Ovary (tissue), 9 donors: Measurements from ENCODE around the gene GAL3ST2. TPM values are rescaled to one million over a fixed set of nuclear protein-coding genes. Genes with fewer than 3 reads are reported as not detected.

Experiments used
- DNase-seq, 5 donors: peaks; one replicate each; pipeline ENCODE4 v3.0.0-alpha.2; 2019 to 2020
- H3K27ac ChIP-seq, 2 donors: fragments of 200-600 bp; one replicate each; pipeline versions ENCODE4 v1.5.1 to v1.8.0; 2019 to 2022
- H3K27me3 ChIP-seq: fragments of 200-600 bp; one replicate; pipeline ENCODE4 v1.8.0; 2022
- H3K36me3 ChIP-seq: fragments of 200-600 bp; sonication (generic); one replicate; pipeline ENCODE4 v1.5.1; 2019
- H3K4me1 ChIP-seq: one replicate; pipeline ENCODE4 v1.8.1; 2013; ENCODE audit warnings: mild to moderate bottlenecking, moderate library complexity; ENCODE audit not compliant: insufficient read depth
- H3K4me3 ChIP-seq: fragments of 200-600 bp; sonication (generic); one replicate; pipeline ENCODE4 v1.5.1; 2017
- H3K9me3 ChIP-seq, 2 donors: fragments of 200-600 bp in 1 of 2; sonication (generic) in 1 of 2; one replicate each; pipeline versions ENCODE4 v1.5.1 to v1.8.1; 2013 to 2019; ENCODE audit warnings: mild to moderate bottlenecking in 1 of 2, moderate library complexity in 1 of 2
- EP300 ChIP-seq: sonication (generic); formaldehyde crosslinking; IDR thresholded peaks from one replicate; pipeline ENCODE4 v1.6.1; 2017; ENCODE audit warnings: antibody characterized with exemption
- POLR2A ChIP-seq: fragments of 450-650 bp; IDR thresholded peaks from one replicate; pipeline ENCODE4 v1.6.1; 2017; ENCODE audit warnings: antibody characterized with exemption, mild to moderate bottlenecking, moderate library complexity
- WGBS, 3 donors: extraction: QIAGEN DNeasy Blood & Tissue Kit in 1 of 3; methylation state at CpG; one replicate each; pipeline versions ENCODE4 v1.1.5 to v1.1.7; 2013 to 2017; 5-methylcytosine and 5-hydroxymethylcytosine counted together
- intact Hi-C, 4 donors: fragments of 100-400 bp; cut with DNase I; formaldehyde crosslinking; loops; one replicate each; pipeline versions ENCODE4 v1.11.0 to v1.15.1; 2022 to 2023
- polyA plus RNA-seq, 2 donors: library from polyadenylated mRNA; stranded (reverse); fragments of 200-250 nt in 1 of 2; fragments of 350-450 nt in 1 of 2; fragmentation: Illumina TruSeq in 1 of 2; extraction: RNeasy Lipid Tissue Mini Kit (QIAGEN cat#74804) in 1 of 2; gene quantifications; one replicate each; pipeline ENCODE4 v1.2.3, GENCODE V29; 2013 to 2014
- total RNA-seq, 7 donors: library from RNA; depleted of rRNA in 2 of 7; stranded (reverse); fragments of >200 nt in 2 of 7; fragmentation: NEBNext Ultra II Directional in 3 of 7; extraction: Animal tissue kit (Norgen Biotek cat#: 25700) in 3 of 7; gene quantifications; one replicate each; pipeline versions ENCODE4 v1.1.0 to v1.2.4, GENCODE V29; 2016 to 2023
- TF ChIP-seq, protein P1 (sequence below), 3 donors: fragments of 450-650 bp in 2 of 3; fragments of 200-600 bp in 1 of 3; IDR thresholded peaks; one replicate each; pipeline versions ENCODE4 v1.5.1 to v1.8.0; 2016 to 2022; ENCODE audit warnings: antibody characterized with exemption in 3 of 3, mild to moderate bottlenecking in 1 of 3
- donor health status: DM: no; HTN: no; CAD: no; lungs with moderate emphysema.
- donor health status: DM: no; HTN: no; CAD: no.
- donor health status: Bipolar disorder and iron deficiency.
- donor health status: DM: yes; HTN: yes; CAD: no.
- donor health status: DM: no; HTN: no; CAD: no.
- donor health status: DM: yes; HTN: yes; CAD: no.

GAL3ST2 gene
- total and polyA plus RNA-seq, 9 donors: 0.05 to 4.3 (median 0.57) TPM; not detected in 3

DNA sequence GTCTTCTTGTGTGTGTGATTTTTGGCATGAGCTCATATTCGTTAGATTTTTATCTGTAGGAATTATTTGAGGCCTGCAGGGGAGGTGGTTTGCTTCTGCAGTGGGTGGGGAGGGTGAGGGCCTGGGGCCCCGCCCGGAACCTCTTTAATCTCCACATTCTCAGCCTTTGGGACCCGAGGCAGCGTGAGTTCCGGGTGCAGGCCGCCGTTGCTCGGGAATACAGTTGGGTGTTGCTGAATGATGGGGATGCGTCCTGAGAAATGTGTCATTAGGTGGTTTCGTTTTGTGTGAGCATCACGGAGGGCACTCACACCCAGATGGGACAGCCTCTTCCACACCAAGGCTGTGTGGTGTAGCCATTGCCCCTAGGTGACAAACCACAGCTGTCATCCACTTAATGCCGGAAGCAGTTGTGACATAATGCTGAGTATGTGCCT lies 13.7 kb upstream of the GAL3ST2 start:
- Histone ChIP-seq H3K4me1 (no peaks in the 10 kb centered on the region), H3K27me3 (no peaks in the 10 kb centered on the region), H3K9me3 (no peaks in the 10 kb centered on the region), H3K4me3 (no peak overlapping the region), H3K36me3 (no peaks in the 10 kb centered on the region), H3K27ac (no peak overlapping the region)
- TF ChIP-seq POLR2A (no peak), EP300 (no peak)
- TF ChIP-seq, protein P1, sequence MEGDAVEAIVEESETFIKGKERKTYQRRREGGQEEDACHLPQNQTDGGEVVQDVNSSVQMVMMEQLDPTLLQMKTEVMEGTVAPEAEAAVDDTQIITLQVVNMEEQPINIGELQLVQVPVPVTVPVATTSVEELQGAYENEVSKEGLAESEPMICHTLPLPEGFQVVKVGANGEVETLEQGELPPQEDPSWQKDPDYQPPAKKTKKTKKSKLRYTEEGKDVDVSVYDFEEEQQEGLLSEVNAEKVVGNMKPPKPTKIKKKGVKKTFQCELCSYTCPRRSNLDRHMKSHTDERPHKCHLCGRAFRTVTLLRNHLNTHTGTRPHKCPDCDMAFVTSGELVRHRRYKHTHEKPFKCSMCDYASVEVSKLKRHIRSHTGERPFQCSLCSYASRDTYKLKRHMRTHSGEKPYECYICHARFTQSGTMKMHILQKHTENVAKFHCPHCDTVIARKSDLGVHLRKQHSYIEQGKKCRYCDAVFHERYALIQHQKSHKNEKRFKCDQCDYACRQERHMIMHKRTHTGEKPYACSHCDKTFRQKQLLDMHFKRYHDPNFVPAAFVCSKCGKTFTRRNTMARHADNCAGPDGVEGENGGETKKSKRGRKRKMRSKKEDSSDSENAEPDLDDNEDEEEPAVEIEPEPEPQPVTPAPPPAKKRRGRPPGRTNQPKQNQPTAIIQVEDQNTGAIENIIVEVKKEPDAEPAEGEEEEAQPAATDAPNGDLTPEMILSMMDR (IDR thresholded peaks at IDR 0.05): no peak
- intact Hi-C loops: no loop called here
- DNase-seq: peak in 1 of 5 donors; percentile 12
- WGBS, 3 donors: 89 to 92% (median 89%) methylated on average over 13 of the region's 13 CpGs

DNA sequence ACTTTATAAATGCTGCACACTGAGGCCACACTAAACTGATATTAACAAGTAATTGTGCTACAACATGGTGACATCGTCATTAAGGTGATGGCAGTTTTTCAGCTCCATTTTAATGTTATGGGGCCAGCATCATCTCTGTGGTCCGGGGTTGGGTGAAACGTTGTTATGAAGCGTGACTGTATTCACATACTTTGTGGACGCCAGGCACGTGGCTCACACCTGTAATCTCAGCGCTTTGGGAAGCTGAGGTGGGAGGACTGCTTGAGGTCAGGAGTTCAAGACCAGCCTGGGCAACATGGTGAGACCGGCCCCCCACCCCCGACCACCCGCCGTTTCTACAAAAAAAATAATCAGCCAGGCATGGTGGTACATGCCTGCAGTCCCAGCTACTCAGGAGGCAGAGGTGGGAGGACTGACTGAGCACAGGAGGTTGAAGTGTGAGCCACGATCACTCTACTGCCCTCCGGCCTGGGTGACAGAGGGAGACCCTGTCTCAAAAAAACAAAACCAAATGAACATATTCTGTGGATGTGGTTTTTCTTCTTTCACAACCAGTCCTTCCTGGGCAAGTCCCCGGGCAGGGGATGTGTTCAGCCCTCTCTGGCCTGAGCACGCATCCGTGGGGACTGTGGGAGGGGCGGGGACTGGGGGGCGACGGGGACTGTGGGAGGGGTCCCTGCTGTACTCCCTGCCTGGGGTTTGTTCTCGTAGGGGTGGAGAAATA lies 12.9 kb upstream of the GAL3ST2 start:
- WGBS, 3 donors: 70 to 80% (median 73%) methylated on average over 20 of the region's 20 CpGs
- intact Hi-C loops: no loop called here
- H3K4me1 ChIP-seq: no peaks in the 10 kb centered on the region
- H3K27me3 ChIP-seq: no peaks in the 10 kb centered on the region
- no peak for TF ChIP-seq EP300
- TF ChIP-seq POLR2A: no peak
- TF ChIP-seq, protein P1 (IDR thresholded peaks at IDR 0.05): no peak
- no peaks in the 10 kb centered on the region for H3K9me3 ChIP-seq
- no peaks in the 10 kb centered on the region for H3K36me3 ChIP-seq
- peak in 1 of 5 donors; percentile 3 for DNase-seq
- H3K4me3 ChIP-seq: no peak overlapping the region
- H3K27ac ChIP-seq: no peak overlapping the region

DNA sequence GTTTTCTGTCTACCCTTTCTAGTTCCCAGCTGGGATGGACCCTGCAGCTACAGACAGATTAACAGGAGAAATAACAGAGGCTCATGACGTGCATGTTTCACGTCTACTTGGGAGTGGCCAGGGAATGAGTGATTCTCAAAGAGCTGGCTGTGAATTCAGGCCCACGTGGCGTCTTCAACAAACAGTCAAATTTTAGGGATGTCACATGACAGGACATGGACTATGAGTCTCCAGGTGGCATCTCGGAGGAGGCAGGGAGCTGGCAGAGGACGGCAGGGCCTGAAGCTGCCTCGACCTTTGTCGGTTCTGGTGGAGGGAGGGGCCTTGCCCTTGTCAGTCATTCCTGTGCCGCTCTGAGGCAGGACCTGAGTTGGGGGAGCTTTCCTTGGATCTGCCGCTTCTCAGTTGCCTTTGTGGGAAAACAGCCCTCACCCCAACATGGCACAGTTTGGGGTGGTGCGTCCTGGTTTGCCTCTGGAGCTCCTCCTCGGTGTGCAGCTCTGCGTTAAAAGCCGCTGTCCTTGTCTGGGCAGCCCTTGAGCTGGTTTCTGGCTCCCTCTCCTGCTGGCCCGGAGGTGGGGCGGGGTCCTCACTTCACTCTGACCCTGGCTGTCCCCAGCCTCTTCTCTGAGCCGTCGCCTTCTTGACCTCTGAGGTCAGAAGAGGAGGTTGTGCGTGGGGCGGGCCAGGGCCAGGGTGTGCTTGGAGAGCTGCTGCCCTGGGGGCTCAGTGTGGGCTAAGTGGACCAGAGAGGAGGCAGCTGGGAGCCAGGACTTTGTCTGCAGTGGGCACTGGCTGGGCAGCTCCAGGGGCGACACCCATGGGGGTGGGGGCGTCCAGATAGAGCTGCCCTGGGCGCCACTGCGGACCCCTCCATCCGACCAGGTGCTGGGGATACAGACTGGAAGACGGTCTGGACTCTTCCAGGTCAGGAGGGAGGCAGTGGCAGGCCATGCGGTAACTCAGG lies 12.1 kb upstream of the GAL3ST2 start:
- Histone ChIP-seq H3K9me3 (no peaks in the 10 kb centered on the region), H3K27me3 (no peaks in the 10 kb centered on the region), H3K4me3 (no peak overlapping the region), H3K36me3 (no peaks in the 10 kb centered on the region), H3K4me1 (no peaks in the 10 kb centered on the region), H3K27ac (no peak overlapping the region)
- peak in 2 of 5 donors; percentile 8 to 9 for DNase-seq
- intact Hi-C loops: no loop called here
- TF ChIP-seq POLR2A (no peak), EP300 (no peak)
- TF ChIP-seq, protein P1 (IDR thresholded peaks at IDR 0.05): no peak
- 82 to 84% (median 84%) methylated on average over 27 of the region's 27 CpGs for WGBS, 3 donors

DNA sequence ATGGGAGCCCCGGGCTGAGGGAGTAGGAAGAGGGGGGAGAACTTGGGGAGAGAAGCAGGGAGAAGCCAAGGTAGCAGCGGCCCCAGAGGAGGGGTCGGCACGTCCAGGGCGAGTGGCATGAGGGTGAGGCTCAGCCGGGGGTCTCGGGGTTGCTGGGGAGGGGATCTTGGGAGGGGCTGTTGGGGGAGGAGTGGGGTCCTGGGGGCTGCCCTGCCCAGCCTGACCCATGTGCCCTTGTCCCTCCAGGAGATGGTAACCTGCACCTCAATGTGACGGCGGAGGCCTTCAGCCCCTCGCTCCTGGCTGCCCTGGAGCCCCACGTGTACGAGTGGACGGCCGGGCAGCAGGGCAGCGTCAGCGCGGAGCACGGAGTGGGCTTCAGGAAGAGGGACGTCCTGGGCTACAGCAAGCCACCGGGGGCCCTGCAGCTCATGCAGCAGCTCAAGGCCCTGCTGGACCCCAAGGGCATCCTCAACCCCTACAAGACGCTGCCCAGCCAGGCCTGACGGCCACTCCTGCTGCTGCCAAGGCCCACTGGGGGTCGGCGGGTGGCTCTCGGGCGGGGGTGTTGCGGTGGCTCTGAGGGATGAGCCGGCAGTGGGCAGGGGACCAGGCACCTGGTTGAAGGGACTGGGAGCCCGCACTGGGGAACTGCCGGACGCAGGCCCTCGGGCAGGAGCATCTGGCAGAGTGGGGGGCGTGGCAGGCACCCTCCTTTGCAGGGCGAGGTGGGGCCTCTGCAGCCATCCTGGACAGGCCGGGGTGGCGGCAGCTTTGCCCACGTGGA lies 9.0 kb upstream of the GAL3ST2 start:
- DNase-seq: peak in 2 of 5 donors; percentile 20 to 37
- Histone ChIP-seq H3K27me3 (no peaks in the 10 kb centered on the region), H3K36me3 (no peaks in the 10 kb centered on the region), H3K27ac (no peak overlapping the region), H3K4me1 (peaks cover 3% of the 10 kb centered on the region), H3K4me3 (no peak overlapping the region), H3K9me3 (no peaks in the 10 kb centered on the region)
- TF ChIP-seq POLR2A: no peak
- TF ChIP-seq, protein P1 (IDR thresholded peaks at IDR 0.05): no peak
- TF ChIP-seq EP300: no peak
- 83 to 92% (median 92%) methylated on average over 34 to 37 of the region's 37 CpGs for WGBS, 3 donors
- intact Hi-C loops: no loop called here
